ENCODE measurements around the gene CD226.

Gene CD226

DNA sequence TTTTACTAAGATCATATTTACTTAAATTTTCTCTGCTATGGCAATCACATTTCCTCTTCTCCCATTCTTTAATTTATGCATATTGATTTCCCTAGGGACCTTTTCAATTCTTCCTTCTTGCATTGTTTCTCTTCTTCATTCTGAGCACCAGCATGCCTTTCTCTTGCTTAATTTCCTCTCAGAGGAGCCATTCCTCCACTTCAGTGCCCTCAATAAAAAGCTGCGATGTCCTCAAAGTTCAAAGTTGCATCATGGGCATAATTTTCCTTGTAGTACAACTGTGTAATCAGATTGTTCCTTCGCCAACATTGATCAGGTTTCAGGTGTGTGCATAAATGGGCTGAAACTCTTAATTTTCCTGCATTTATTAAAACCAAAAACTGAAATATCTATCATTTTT is 21.8 kb upstream of the CD226 start:
- no peak for TF ChIP-seq CTCF (IDR thresholded peaks at IDR 0.05)
- no peaks in the 10 kb centered on the region for H3K27me3 ChIP-seq (ENCODE audit: control insufficient read depth, insufficient read depth, low read length)
- no peak overlapping the region for H3K9ac ChIP-seq

GRCh38 chr18:69968039-69968438 is 20.4 kb upstream of the CD226 start:
- Histone ChIP-seq H3K79me2 (no peaks in the 10 kb centered on the region), H3K27ac (no peak overlapping the region), H3K36me3 (ENCODE audit: control insufficient read depth, insufficient read depth, low read length) (no peaks in the 10 kb centered on the region), H3K27me3 (ENCODE audit: control insufficient read depth, insufficient read depth, low read length) (no peaks in the 10 kb centered on the region), H3K4me2 (ENCODE audit: low read length) (no peak overlapping the region), H3K9me3 (ENCODE audit: control insufficient read depth, low read length) (no peaks in the 10 kb centered on the region), H2AFZ (no peak overlapping the region), H3K4me1 (peaks cover 3% of the 10 kb centered on the region), H3K9ac (no peak overlapping the region), H3K4me3 (ENCODE audit: low read depth, low read length) (no peak overlapping the region)
- no peak for TF ChIP-seq CTCF (IDR thresholded peaks at IDR 0.05)

More for the DNA sequence above, 21.8 kb upstream of the CD226 start:
- H3K79me2 ChIP-seq: no peaks in the 10 kb centered on the region
- peaks cover 3% of the 10 kb centered on the region for H3K4me1 ChIP-seq
- no peak overlapping the region for H2AFZ ChIP-seq
- no peak overlapping the region for H3K27ac ChIP-seq
- no peak overlapping the region for H3K4me2 ChIP-seq (ENCODE audit: low read length)
- H3K9me3 ChIP-seq (ENCODE audit: control insufficient read depth, low read length): no peaks in the 10 kb centered on the region
- no peaks in the 10 kb centered on the region for H3K36me3 ChIP-seq (ENCODE audit: control insufficient read depth, insufficient read depth, low read length)
- H3K4me3 ChIP-seq (ENCODE audit: low read depth, low read length): no peak overlapping the region

- H3K4me1 ChIP-seq: no peaks in the 10 kb centered on the region
- H3K27ac ChIP-seq: no peak overlapping the region
- no peaks in the 10 kb centered on the region for H3K79me2 ChIP-seq
- H3K9me3 ChIP-seq (ENCODE audit: control insufficient read depth, low read length): no peaks in the 10 kb centered on the region
- no peak for TF ChIP-seq CTCF (IDR thresholded peaks at IDR 0.05)
- no peak overlapping the region for H3K9ac ChIP-seq
- H3K27me3 ChIP-seq (ENCODE audit: control insufficient read depth, insufficient read depth, low read length): no peaks in the 10 kb centered on the region
- no peak overlapping the region for H2AFZ ChIP-seq
- no peaks in the 10 kb centered on the region for H3K36me3 ChIP-seq (ENCODE audit: control insufficient read depth, insufficient read depth, low read length)
- H3K4me3 ChIP-seq (ENCODE audit: low read depth, low read length): no peak overlapping the region
- no peak overlapping the region for H3K4me2 ChIP-seq (ENCODE audit: low read length)
These were observed 15.5 kb upstream of the CD226 start for GRCh38 chr18:69963196-69963595.

- Histone ChIP-seq H3K4me1 (no peaks in the 10 kb centered on the region), H3K79me2 (no peaks in the 10 kb centered on the region), H3K27ac (no peak overlapping the region), H3K9ac (no peak overlapping the region), H3K4me3 (ENCODE audit: low read depth, low read length) (no peak overlapping the region), H3K27me3 (ENCODE audit: control insufficient read depth, insufficient read depth, low read length) (no peaks in the 10 kb centered on the region), H3K9me3 (ENCODE audit: control insufficient read depth, low read length) (no peaks in the 10 kb centered on the region), H3K36me3 (ENCODE audit: control insufficient read depth, insufficient read depth, low read length) (no peaks in the 10 kb centered on the region), H2AFZ (no peak overlapping the region), H3K4me2 (ENCODE audit: low read length) (no peak overlapping the region)
- TF ChIP-seq CTCF (IDR thresholded peaks at IDR 0.05): no peak
These were observed 14.0 kb upstream of the CD226 start for GRCh38 chr18:69961718-69962117.

GRCh38 chr18:69958422-69958821 is 10.7 kb upstream of the CD226 start:
- Histone ChIP-seq H3K79me2 (no peaks in the 10 kb centered on the region), H2AFZ (no peak overlapping the region), H3K4me1 (no peaks in the 10 kb centered on the region), H3K4me2 (ENCODE audit: low read length) (no peak overlapping the region), H3K27me3 (ENCODE audit: control insufficient read depth, insufficient read depth, low read length) (no peaks in the 10 kb centered on the region), H3K27ac (no peak overlapping the region), H3K36me3 (ENCODE audit: control insufficient read depth, insufficient read depth, low read length) (no peaks in the 10 kb centered on the region), H3K9ac (no peak overlapping the region), H3K9me3 (ENCODE audit: control insufficient read depth, low read length) (no peaks in the 10 kb centered on the region), H3K4me3 (ENCODE audit: low read depth, low read length) (no peak overlapping the region)
- TF ChIP-seq CTCF (IDR thresholded peaks at IDR 0.05): no peak
